ENCODE measurements around the gene WDR89. TPM values are rescaled to one million over a fixed set of nuclear protein-coding genes. Genes with fewer than 3 reads are reported as not detected.
A peak's percentile ranks its signal among the peaks of the same experiment; 100 is the strongest.
"Not testable (repeated sequence)": the region's sequence is repeated elsewhere in the genome, so short reads cannot be mapped to it uniquely, and the experiment has no call there.

Gene WDR89
- total RNA-seq, 1 donor: 13.0 TPM

DNA sequence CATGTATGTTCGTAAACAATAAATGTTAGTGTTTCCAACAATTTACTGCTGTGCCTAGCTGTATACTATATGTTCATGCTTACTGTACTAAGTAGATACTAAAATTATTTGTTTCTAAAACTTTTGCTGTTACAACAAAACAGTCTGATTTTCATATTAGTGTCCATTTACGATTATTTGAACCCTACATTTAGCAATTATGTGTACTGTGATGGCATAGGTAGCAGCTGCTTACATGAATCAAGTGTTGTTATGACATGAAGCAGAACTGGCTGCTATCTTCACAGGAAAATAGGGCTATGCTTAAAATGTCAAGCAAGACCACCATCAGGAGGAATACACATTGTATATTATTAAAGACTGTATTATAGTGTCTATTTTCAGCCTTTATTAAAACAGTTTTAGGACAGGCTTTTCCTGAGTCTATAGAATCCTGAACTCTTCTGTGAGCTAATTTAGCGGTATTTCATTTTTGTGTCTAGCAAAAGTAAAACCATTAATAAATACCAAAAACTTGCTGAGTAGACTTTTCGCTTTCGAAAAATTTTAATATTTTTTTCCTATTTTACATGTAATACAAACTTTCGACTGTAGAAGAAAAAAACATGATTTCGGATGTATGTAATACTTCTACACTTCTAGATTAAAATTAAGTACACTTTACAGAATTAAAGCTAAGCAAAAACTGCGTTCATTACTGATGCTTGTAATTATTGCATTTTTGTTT, 1.1 kb upstream of the WDR89 start:
- H3K4me3 ChIP-seq (ENCODE audit: low read depth, low read length): peak overlapping the region; percentile 87
- TF ChIP-seq CTCF (IDR thresholded peaks at IDR 0.05; ENCODE audit: insufficient read depth, low read depth, low read length): no peak
- no peak for DNase-seq (ENCODE audit: low read depth)

DNA sequence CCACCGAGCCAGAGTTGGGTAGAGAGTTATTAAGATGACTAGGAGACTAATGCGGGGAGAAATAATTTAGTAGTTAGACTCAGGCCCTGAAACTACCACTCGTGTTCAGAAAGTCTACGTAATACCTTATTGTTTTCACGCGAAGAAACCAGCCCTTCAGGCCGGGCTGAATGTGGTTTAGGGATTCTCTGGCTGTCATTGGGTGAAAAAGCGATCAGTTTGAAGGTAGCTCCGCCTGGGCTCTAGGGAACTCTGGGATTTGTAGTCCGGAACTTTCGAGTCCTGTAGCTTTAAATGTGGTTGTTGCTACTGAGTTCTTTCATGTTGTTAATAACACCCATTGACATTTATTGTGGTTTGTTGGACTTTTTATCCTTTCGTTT, 549 bp upstream of the WDR89 start:
- TF ChIP-seq CTCF (IDR thresholded peaks at IDR 0.05; ENCODE audit: insufficient read depth, low read depth, low read length): no peak
- peak; percentile 97 for DNase-seq (ENCODE audit: low read depth)
- H3K4me3 ChIP-seq (ENCODE audit: low read depth, low read length): peak overlapping the region; percentile 87

- H3K4me3 ChIP-seq (ENCODE audit: low read depth, low read length): no peak overlapping the region
- no peak for TF ChIP-seq CTCF (IDR thresholded peaks at IDR 0.05; ENCODE audit: insufficient read depth, low read depth, low read length)
- no peak for DNase-seq (ENCODE audit: low read depth)
These were observed 3.2 kb downstream of the WDR89 start for GRCh38 chr14:63638493-63638892.

DNA sequence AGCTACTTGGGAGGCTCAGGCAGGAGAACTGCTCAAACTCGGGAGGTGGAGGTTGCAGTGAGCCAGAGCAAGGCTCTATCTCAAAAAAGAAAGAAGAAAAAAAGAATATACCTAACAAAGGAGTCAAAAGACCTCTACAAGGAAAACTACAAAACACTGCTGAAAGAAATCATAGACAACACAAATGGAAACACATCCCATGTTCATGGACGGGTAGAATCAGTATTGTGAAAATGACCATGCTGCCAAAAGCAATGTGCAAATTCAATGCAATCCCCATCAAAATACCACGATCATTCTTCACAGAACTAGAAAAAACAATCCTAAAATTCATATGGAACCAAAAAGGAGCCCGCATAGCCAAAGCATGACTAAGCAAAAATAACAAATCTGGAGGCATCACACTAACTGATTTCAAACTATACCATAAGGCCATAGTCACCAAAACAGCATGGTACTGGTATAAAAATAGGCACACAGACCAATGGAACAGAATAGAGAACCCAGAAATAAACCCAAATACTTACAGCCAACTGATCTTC, 5.5 kb downstream of the WDR89 start:
- DNase-seq (ENCODE audit: low read depth); H3K4me3 ChIP-seq (ENCODE audit: low read depth, low read length): not testable (repeated sequence)

- H3K4me3 ChIP-seq (ENCODE audit: low read depth, low read length): no peak overlapping the region
- no peak for TF ChIP-seq CTCF (IDR thresholded peaks at IDR 0.05; ENCODE audit: insufficient read depth, low read depth, low read length)
- DNase-seq (ENCODE audit: low read depth): no peak
These were observed 7.9 kb downstream of the WDR89 start for GRCh38 chr14:63633801-63634200.

DNA sequence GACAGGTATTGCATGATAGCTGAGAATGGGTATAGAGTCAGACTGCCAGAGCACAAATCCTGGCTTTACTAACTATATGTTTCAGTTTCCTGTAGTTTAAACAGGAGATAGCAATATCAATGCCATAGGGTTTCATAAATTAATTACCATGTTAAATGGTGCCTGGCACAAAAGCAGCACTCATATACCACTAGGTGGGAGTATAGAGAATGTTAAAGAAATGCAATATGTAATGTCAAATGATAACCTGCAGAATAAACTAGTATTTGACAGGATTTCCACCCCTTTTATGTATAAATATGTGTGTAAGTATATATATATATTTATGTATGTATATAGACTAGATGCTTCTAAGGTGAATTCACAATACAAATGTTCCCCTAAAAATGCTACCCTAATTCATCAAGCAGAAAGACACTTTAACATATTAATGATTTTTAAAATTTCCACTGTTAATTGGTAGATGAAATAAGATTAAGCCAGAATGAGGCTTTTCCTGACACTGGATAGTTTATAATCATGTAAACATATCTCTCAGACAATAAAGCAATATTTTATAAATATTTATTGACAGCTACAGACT, 8.6 kb downstream of the WDR89 start:
- H3K4me3 ChIP-seq (ENCODE audit: low read depth, low read length): no peak overlapping the region
- DNase-seq (ENCODE audit: low read depth): peak; percentile 45
- peak; percentile 68 for TF ChIP-seq CTCF (IDR thresholded peaks at IDR 0.05; ENCODE audit: insufficient read depth, low read depth, low read length)

DNA sequence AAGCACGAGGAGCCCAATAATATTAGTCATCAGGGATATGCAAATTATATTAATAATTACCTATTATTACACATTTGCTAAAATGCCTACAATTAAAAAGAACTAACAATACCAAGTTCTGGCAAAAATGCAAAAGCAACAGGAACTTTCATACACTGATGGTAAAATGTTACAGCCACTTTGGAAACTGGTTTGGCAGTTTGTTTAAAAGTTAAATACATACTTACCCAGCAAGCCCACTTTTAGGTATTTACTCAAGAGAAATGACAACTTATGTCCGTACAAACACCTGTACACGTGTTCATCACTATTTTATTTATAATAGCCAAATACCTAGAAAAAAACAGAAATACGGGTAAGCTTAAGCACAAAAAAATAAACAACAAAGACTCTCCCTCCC, 17.0 kb downstream of the WDR89 start:
- H3K4me3 ChIP-seq (ENCODE audit: low read depth, low read length): no peak overlapping the region
- DNase-seq (ENCODE audit: low read depth): no peak
- TF ChIP-seq CTCF (IDR thresholded peaks at IDR 0.05; ENCODE audit: insufficient read depth, low read depth, low read length): no peak
